SJSA1 (cell line): ENCODE data around the gene MARS2. TPM values are rescaled to one million over a fixed set of nuclear protein-coding genes. Genes with fewer than 3 reads are reported as not detected.
"Not testable (repeated sequence)": the region's sequence is repeated elsewhere in the genome, so short reads cannot be mapped to it uniquely, and the experiment has no call there.

Experiments
- DNase-seq, 2 experiments: peaks; one replicate each; pipeline ENCODE4 v3.0.0-alpha.2; 2015 to 2020; ENCODE audit warnings: low spot score in 2 of 2, low read depth in 1 of 2
- H3K27ac ChIP-seq: fragments of 250-450 bp; sonication (Bioruptor Pico); 2 replicates; pipeline ENCODE4 v1.5.1; 2020; ENCODE audit warnings: mild to moderate bottlenecking, moderate library complexity
- H3K27me3 ChIP-seq: fragments of 250-450 bp; sonication (Bioruptor Pico); replicated peaks from 2 replicates; pipeline ENCODE4 v1.5.1; 2020; ENCODE audit warnings: mild to moderate bottlenecking, moderate library complexity
- H3K36me3 ChIP-seq: fragments of 250-450 bp; sonication (Bioruptor Pico); 2 replicates; pipeline ENCODE4 v1.5.1; 2020; ENCODE audit warnings: mild to moderate bottlenecking
- H3K4me1 ChIP-seq: fragments of 250-450 bp; sonication (Bioruptor Pico); replicated peaks from 2 replicates; pipeline ENCODE4 v1.6.1; 2021; ENCODE audit warnings: mild to moderate bottlenecking
- H3K4me3 ChIP-seq: fragments of 250-450 bp; sonication (Bioruptor Pico); 2 replicates; pipeline ENCODE4 v1.5.1; 2020; ENCODE audit warnings: mild to moderate bottlenecking
- H3K9me3 ChIP-seq: fragments of 250-450 bp; sonication (Bioruptor Pico); replicated peaks from 2 replicates; pipeline ENCODE4 v1.5.1; 2020; ENCODE audit warnings: mild to moderate bottlenecking
- total RNA-seq: library from RNA; depleted of rRNA; stranded (reverse); fragments of >200 nt; shearing (Covaris generic); gene quantifications from 2 replicates; pipeline ENCODE4 v1.2.3, GENCODE V29; 2014; rRNA removed

MARS2 gene
- total RNA-seq, 1 experiment from 2014 or later: 5.2 TPM

- Histone ChIP-seq H3K27ac (no peak overlapping the region), H3K4me1 (peaks cover 17% of the 10 kb centered on the region), H3K4me3 (no peak overlapping the region), H3K9me3 (no peaks in the 10 kb centered on the region), H3K27me3 (no peaks in the 10 kb centered on the region), H3K36me3 (peaks cover 18% of the 10 kb centered on the region)
- no peak for DNase-seq
These were observed 6.4 kb downstream of the MARS2 start for GRCh38 chr2:197711578-197711977.

GRCh38 chr2:197713271-197713670 lies 8.1 kb downstream of the MARS2 start:
- Histone ChIP-seq H3K36me3 (peaks cover 18% of the 10 kb centered on the region), H3K27me3 (no peaks in the 10 kb centered on the region), H3K4me1 (0 out of 2 replicates have a peak, but pooled peaks cover 3% of the 10 kb centered on the region), H3K27ac (no peak overlapping the region), H3K9me3 (no peaks in the 10 kb centered on the region), H3K4me3 (no peak overlapping the region)
- DNase-seq: no peak

- Histone ChIP-seq H3K27ac (no peak overlapping the region), H3K4me3 (no peak overlapping the region), H3K9me3 (no peaks in the 10 kb centered on the region), H3K4me1 (no peaks in the 10 kb centered on the region), H3K27me3 (no peaks in the 10 kb centered on the region), H3K36me3 (no peaks in the 10 kb centered on the region)
- no peak for DNase-seq
These were observed 12.7 kb downstream of the MARS2 start for GRCh38 chr2:197717863-197718262.

- Histone ChIP-seq H3K27me3 (no peaks in the 10 kb centered on the region; the same call in 1 of the 2 replicates), H3K4me1 (no peaks in the 10 kb centered on the region), H3K27ac (no peak overlapping the region), H3K9me3 (no peaks in the 10 kb centered on the region), H3K4me3 (no peak overlapping the region), H3K36me3 (no peaks in the 10 kb centered on the region)
- no peak for DNase-seq
These were observed 21.8 kb downstream of the MARS2 start for GRCh38 chr2:197727011-197727410.

- H3K9me3 ChIP-seq, H3K27ac ChIP-seq, H3K36me3 ChIP-seq, H3K4me3 ChIP-seq, DNase-seq, H3K27me3 ChIP-seq, H3K4me1 ChIP-seq: not testable (repeated sequence)
These were observed 23.7 kb downstream of the MARS2 start for GRCh38 chr2:197728555-197729544.

- Histone ChIP-seq H3K27ac (no peak overlapping the region), H3K9me3 (no peaks in the 10 kb centered on the region), H3K36me3 (no peaks in the 10 kb centered on the region), H3K4me3 (no peak overlapping the region), H3K27me3 (no peaks in the 10 kb centered on the region; the same call in 1 of the 2 replicates), H3K4me1 (no peaks in the 10 kb centered on the region)
- DNase-seq: no peak
These were observed 35.0 kb downstream of the MARS2 start for GRCh38 chr2:197740200-197740599.

Other genes starting within 250 kb of the MARS2 start
- gene HSPD1, start 205.5 kb upstream of the MARS2 start, total RNA-seq: 379 and 468 TPM in 2 replicates
- 328 and 363 TPM in 2 replicates for gene HSPE1, start 205.0 kb upstream of the MARS2 start, total RNA-seq
- 64.1 and 69.8 TPM in 2 replicates for gene MOB4, start 189.3 kb upstream of the MARS2 start, total RNA-seq
- 0.16 and 0.21 TPM in 2 replicates for gene RFTN2, start 29.8 kb upstream of the MARS2 start, total RNA-seq
- not detected in 2 replicates for gene BOLL, start 80.0 kb downstream of the MARS2 start, total RNA-seq
- 0.03 TPM in 1 of 2 replicates, not detected in the other for gene PLCL1, start 99.2 kb downstream of the MARS2 start, total RNA-seq